ENCODE results near the gene RTN4R. TPM values are rescaled to one million over a fixed set of nuclear protein-coding genes. Genes with fewer than 3 reads are reported as not detected.

The RTN4R gene
- total RNA-seq, 1 donor from 2014 or later, result 9.8 TPM

DNA sequence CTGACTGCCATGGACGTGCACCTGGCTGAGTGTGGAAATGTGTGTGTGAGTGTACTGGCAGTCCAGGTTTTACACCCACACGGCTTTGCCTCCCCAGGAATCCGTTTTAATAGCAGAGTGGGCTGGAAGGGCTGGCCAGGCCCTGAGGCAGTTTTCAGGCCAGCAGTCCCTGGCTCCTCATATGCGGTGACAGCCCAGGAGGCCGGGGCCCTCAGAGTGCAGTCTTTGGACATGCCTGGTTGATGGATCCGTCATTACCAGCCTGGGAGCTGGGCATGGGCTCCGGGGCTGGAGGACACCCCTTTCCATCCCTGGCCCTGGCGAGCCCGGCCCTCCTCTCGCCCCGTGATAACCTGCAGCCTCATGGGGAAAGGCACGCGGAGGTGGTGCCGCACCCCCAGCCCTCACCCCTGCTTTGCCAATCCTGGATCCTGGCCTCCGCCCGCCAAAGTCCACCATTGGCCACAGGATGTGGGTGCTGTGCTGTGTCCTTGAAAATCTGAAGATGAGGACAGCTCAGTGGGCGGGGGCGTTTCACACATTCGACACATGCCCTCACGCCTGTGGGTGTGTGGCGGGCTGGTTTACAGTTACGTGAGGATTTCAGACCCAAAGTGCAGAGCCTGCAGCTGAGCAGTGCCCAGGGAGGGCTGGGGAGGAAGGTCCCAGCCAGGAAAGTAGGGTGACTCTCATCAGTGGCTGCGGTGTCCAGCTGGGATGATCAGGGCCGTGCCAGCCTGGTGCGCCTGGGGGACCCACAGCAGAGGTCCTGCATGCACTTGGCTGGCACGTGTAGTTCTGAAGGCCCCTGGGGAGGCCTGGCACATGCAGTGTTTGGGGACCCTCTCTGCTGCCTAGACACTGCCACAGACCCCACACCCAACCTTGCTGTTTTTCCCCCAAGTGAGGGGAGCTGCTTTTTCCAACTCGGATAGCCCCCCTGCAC lies 55.1 kb downstream of the RTN4R start:
- H3K36me3 ChIP-seq, result no peaks in the 10 kb centered on the region
- no peaks in the 10 kb centered on the region for H3K9me3 ChIP-seq
- DNase-seq (no peak), ATAC-seq (no peak)
- no peak overlapping the region for H3K4me3 ChIP-seq
- TF ChIP-seq, protein P1, sequence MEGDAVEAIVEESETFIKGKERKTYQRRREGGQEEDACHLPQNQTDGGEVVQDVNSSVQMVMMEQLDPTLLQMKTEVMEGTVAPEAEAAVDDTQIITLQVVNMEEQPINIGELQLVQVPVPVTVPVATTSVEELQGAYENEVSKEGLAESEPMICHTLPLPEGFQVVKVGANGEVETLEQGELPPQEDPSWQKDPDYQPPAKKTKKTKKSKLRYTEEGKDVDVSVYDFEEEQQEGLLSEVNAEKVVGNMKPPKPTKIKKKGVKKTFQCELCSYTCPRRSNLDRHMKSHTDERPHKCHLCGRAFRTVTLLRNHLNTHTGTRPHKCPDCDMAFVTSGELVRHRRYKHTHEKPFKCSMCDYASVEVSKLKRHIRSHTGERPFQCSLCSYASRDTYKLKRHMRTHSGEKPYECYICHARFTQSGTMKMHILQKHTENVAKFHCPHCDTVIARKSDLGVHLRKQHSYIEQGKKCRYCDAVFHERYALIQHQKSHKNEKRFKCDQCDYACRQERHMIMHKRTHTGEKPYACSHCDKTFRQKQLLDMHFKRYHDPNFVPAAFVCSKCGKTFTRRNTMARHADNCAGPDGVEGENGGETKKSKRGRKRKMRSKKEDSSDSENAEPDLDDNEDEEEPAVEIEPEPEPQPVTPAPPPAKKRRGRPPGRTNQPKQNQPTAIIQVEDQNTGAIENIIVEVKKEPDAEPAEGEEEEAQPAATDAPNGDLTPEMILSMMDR (IDR thresholded peaks at IDR 0.05), result no peak
- H3K27ac ChIP-seq, result no peak overlapping the region
- H3K4me1 ChIP-seq, result peaks cover 6% of the 10 kb centered on the region
- no peaks in the 10 kb centered on the region for H3K27me3 ChIP-seq
- intact Hi-C loops (cut with DNase I), result no loop called here

DNA sequence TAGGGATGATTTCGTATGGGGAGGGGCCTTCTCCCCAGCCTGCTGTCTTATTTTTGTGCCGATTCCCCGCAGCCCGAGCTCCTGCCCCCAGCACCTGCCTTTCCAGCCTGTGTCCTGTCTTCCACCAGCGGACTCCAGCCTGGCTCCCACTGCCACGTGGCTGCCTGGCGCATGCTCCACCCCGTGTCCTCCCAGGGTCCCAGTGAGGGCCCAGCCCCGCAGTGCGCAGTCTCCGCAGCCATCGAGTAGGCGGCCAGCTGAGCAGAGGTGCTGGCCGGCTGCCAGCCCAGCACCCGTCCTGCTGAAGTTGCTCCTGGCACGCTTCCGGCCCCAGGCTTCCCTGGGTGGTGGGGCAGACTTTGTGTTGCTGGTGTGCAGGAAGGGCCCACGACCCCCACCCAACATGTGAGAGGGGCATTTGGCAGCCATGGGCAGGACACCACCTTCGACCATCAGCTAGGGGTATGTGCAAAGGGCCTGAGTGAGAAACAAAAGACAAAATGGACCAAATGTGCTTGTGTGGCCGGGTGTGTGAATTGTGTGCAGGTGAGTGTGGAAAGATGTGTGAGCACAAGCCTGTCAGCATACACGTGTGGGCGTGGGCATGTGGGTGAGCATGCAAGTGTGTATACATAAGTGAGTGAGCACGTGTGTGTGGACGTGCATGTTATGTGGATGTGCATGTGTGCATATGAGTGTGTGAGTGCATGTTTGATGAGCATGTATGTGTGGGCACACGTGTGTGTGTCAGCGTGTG lies 55.9 kb downstream of the RTN4R start:
- DNase-seq (peak; percentile 85), ATAC-seq (peak; percentile 42)
- Histone ChIP-seq H3K4me3 (no peak overlapping the region), H3K27me3 (no peaks in the 10 kb centered on the region), H3K4me1 (peaks cover 12% of the 10 kb centered on the region), H3K36me3 (no peaks in the 10 kb centered on the region), H3K9me3 (no peaks in the 10 kb centered on the region), H3K27ac (no peak overlapping the region)
- TF ChIP-seq, protein P1 (IDR thresholded peaks at IDR 0.05), result no peak
- intact Hi-C loops (cut with DNase I), result no loop called here

DNA sequence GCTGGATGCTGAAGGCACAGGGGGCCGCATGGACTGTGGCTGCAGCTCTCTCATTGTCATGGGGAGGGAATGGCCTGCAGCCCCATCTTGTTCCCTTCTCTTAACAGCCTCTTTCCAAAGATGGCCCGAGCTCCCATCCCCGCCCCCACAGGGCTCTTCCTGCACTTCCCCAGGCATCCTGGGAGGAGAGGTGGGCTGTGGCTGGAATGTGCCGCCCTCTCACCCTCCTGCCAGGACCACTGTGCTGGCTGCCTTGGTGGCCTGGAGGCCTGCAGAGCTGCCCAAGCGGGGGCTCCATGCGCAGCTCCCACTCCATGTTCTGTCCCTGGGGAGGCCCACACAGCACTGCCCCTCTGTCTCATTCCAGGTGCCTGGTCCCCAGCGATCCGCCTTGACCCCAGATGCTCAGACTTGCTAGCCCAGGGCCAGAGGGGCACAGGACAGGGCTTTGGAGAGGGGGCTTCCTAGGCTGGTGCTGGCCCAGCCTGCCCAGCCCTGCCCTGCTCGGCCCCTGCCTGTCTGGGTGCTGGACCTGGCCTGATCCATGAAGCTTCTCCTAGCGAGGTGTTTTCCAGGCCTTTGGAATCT lies 56.6 kb downstream of the RTN4R start:
- TF ChIP-seq, protein P1 (IDR thresholded peaks at IDR 0.05), result no peak
- Histone ChIP-seq H3K27ac (no peak overlapping the region), H3K27me3 (no peaks in the 10 kb centered on the region), H3K9me3 (no peaks in the 10 kb centered on the region), H3K4me3 (no peak overlapping the region), H3K4me1 (peaks cover 16% of the 10 kb centered on the region), H3K36me3 (no peaks in the 10 kb centered on the region)
- DNase-seq, result no peak
- intact Hi-C loops (cut with DNase I), result no loop called here
- no peak for ATAC-seq

DNA sequence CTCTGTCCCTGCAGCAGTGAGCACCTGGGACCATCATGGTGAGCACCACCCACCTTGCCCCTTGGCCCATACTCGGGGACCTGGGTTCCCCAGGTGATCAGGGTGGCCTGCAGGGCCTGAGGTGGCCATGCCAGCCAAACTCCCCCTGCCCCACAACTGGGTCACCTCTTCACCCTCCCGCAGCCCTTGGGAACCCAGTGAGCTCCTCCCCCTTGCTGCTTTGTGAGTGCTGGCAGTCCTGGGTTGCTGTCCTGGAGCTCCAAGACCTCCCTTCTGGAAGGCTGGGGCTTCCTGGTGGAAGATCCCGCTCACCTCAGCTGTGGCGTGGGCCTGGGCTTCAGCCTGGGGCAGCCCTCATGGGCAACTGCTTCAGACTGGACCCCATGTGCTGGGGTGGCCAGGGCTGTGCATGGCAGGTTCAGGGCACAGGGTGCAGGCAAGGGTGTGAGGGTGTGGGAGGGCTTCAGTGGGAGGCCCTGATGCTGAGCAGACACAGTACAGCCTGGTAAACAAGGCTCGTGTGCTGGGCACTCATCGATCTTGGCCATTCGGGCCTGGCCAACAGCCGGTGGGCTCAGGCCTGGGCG lies 57.6 kb downstream of the RTN4R start:
- intact Hi-C loops (cut with DNase I), result no loop called here
- H3K4me3 ChIP-seq, result no peak overlapping the region
- H3K27ac ChIP-seq, result no peak overlapping the region
- peaks cover 22% of the 10 kb centered on the region for H3K4me1 ChIP-seq
- ATAC-seq (no peak), DNase-seq (no peak)
- H3K9me3 ChIP-seq, result no peaks in the 10 kb centered on the region
- H3K36me3 ChIP-seq, result no peaks in the 10 kb centered on the region
- TF ChIP-seq, protein P1 (IDR thresholded peaks at IDR 0.05), result no peak
- H3K27me3 ChIP-seq, result no peaks in the 10 kb centered on the region

DNA sequence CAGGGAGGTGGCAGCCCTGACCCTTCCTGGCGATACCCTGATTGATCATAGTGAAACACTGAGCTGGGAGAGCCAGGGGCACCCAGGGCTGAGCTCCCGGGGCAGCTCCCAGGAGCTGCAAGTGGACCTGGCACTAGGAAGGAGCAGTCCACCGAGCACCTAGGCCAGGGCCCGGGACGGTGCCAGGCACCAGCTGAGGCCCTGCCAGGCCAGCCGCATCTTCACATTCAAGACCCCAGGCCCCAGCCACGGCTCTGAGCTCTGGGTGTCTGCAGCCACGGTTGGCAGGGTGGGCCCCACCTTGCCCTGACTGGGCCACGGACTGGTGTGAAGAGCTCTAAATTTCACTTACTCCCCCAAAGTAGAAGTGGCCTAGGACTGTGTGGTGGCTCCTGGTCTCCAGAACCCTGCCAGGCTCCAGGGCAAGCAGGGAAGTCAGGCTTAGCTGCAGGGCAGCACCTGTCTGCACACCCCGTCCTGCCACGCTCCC lies 58.3 kb downstream of the RTN4R start:
- no peaks in the 10 kb centered on the region for H3K9me3 ChIP-seq
- H3K4me1 ChIP-seq, result peaks cover 27% of the 10 kb centered on the region
- TF ChIP-seq, protein P1 (IDR thresholded peaks at IDR 0.05), result no peak
- H3K27me3 ChIP-seq, result no peaks in the 10 kb centered on the region
- no peaks in the 10 kb centered on the region for H3K36me3 ChIP-seq
- no peak overlapping the region for H3K4me3 ChIP-seq
- intact Hi-C loops (cut with DNase I), result no loop called here
- DNase-seq, result no peak
- no peak for ATAC-seq
- H3K27ac ChIP-seq, result no peak overlapping the region

Measured in upper lobe of right lung (tissue), 1 donor.